GM06990 (cell line): ENCODE data around the gene CBR4.
"Not testable (repeated sequence)": the region's sequence is repeated elsewhere in the genome, so short reads cannot be mapped to it uniquely, and the experiment has no call there.

Experiments used
- DNase-seq: peaks from one replicate; pipeline ENCODE4 v3.0.0-alpha.2; 2011; ENCODE audit not compliant: insufficient read length; ENCODE audit errors: extremely low read depth
- H3K27me3 ChIP-seq: replicated peaks from 2 replicates; pipeline ENCODE4 v1.6.0; 2011; ENCODE audit warnings: low read length; ENCODE audit not compliant: control insufficient read depth, insufficient read depth
- H3K36me3 ChIP-seq: 2 replicates; pipeline ENCODE4 v1.5.1; 2011; ENCODE audit warnings: low read length; ENCODE audit not compliant: control insufficient read depth, insufficient read depth
- H3K4me3 ChIP-seq: replicated peaks from 2 replicates; pipeline ENCODE4 v1.5.1; 2011; ENCODE audit warnings: low read depth, mild to moderate bottlenecking, control low read depth, low read length
- TF ChIP-seq, protein P1 (sequence below): IDR thresholded peaks from 2 replicates; pipeline ENCODE4 v1.5.1; 2011; ENCODE audit warnings: low read length, control low read depth, mild to moderate bottlenecking, inconsistent platforms; ENCODE audit not compliant: insufficient read depth, poor library complexity, severe bottlenecking

The CBR4 gene

DNA sequence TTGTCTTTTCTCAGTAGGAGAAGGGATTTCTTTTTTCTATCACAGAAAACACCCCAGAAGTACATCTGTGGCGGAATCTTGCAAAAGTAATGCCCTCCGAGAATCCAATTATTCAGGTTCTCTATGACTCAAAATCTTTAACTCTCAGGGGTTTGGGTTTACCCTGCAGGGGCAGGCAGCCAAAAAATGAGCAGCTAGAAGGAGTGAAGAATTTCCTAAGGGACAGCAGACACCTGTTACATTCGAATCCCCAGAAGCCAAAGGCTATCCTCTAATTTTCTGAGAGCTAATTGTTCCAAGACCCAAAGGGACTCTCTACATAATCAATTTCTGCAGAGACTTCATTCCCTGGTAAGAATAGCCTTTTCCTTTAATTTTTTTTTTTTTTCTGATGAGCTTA lies 27.5 kb upstream of the CBR4 start:
- TF ChIP-seq, protein P1, sequence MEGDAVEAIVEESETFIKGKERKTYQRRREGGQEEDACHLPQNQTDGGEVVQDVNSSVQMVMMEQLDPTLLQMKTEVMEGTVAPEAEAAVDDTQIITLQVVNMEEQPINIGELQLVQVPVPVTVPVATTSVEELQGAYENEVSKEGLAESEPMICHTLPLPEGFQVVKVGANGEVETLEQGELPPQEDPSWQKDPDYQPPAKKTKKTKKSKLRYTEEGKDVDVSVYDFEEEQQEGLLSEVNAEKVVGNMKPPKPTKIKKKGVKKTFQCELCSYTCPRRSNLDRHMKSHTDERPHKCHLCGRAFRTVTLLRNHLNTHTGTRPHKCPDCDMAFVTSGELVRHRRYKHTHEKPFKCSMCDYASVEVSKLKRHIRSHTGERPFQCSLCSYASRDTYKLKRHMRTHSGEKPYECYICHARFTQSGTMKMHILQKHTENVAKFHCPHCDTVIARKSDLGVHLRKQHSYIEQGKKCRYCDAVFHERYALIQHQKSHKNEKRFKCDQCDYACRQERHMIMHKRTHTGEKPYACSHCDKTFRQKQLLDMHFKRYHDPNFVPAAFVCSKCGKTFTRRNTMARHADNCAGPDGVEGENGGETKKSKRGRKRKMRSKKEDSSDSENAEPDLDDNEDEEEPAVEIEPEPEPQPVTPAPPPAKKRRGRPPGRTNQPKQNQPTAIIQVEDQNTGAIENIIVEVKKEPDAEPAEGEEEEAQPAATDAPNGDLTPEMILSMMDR = no peak
- no peaks in the 10 kb centered on the region for H3K36me3 ChIP-seq
- H3K4me3 ChIP-seq = no peak overlapping the region
- DNase-seq = no peak
- H3K27me3 ChIP-seq = no peaks in the 10 kb centered on the region

DNA sequence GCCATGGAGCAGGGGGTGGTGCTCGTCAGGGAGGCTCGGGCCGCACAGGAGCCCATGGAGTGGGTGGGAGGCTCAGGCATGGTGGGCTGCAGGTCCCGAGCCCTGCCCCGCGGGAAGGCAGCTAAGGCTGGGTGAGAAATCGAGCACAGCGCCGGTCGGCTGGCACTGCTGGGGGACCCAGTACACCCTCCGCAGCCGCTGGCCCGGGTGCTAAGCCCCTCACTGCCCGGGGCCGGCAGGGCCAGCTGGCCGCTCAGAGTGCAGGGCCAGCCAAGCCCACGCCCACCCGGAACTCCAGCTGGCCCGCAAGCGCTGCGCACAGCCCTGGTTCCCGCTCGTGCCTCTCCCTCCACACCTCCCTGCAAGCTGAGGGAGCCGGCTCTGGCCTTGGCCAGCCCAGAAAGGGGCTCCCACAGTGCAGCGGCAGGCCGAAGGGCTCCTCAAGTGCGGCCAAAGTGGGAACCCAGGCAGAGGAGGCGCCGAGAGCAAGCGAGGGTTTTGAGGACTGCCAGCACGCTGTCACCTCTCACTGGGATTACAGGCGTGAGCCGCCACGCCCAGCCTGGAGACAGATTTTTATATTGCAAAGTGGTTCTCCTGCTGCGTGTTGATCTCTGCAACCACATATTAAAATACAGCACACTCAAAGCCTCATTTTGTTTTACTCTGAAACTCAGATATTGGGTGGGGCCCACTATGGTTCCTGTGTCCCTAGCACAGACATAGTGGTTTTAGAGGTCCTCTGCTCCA lies 26.0 kb upstream of the CBR4 start:
- not testable (repeated sequence) for DNase-seq, H3K36me3 ChIP-seq, H3K27me3 ChIP-seq, H3K4me3 ChIP-seq

DNA sequence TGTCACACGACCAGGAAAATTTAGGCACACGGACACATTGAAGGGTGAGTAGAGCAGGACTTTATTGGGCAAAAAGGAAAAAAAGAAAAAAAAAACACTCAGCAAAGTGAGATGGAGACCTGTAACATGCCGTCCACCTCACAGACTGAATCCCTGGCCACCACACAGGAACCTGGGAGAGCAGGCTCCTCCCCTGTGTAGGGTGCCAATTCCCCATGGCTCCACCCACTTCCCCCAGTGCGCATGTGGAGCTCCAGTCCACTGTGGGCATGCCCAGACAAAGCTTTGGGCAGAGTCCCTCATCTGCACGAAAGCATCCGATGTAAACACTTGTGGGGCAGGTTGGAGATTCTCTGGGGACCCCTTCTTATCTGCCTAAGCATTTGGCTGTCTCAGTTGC lies 23.6 kb upstream of the CBR4 start:
- TF ChIP-seq, protein P1 = no peak
- Histone ChIP-seq H3K4me3 (no peak overlapping the region), H3K36me3 (no peaks in the 10 kb centered on the region), H3K27me3 (no peaks in the 10 kb centered on the region)
- DNase-seq = peak; percentile 17

DNA sequence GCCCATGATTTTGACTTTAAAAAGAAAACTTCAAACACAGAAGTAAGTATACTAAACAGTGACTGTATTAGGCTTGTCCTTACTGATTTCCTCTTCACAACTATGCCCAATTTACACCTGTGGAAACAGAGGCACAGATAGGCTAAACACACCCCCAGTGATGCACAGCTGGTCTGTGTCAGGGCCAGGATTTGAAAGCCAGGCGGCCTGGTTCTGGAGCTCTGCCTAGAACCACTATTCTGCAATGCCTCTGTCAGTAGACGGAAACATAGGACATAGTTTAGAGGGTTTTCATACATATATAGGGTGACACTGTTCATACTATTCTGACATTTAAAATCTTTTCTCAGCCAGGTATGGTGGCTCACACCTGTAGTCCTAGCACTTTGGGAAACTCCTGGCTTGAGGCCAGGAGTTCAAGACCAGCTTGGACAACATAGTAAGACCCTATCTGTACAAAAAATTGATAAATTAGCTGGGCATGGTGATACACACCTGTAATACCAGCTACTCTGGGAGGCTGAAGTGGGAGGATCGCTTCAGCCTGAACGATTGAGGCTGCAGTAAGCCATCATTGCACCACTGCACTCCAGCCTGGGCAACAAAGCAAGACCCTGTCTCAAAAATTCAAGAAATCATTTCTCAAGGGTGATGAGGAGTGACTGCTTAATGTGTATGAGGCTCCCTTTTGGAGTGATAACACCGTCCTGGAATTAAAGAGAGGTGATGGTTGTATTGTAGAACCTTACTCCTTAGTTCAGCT lies 23.0 kb upstream of the CBR4 start:
- Histone ChIP-seq H3K27me3 (no peaks in the 10 kb centered on the region), H3K36me3 (no peaks in the 10 kb centered on the region), H3K4me3 (no peak overlapping the region)
- TF ChIP-seq, protein P1 = no peak
- DNase-seq = no peak

DNA sequence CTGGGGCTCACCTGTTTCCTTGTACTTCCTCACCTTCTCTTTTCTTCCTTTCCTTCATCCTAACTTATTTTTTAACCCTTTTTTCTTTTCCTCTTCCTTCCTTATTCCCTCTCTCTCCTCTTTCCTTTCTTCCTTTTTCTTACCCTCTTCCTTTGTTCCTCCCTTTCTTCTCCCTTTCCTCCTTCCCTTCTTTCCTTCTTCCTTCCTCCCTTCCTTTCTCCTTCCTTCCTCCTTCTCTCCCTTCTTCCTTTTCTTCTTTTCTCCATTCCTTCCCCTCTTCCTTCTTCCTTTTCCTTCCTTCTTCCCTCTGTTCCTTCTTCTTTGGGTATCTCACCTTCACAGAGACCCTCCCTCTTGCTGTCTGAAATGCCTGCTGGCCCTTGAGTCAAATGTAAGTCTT lies 22.1 kb upstream of the CBR4 start:
- no peaks in the 10 kb centered on the region for H3K27me3 ChIP-seq
- no peaks in the 10 kb centered on the region for H3K36me3 ChIP-seq
- TF ChIP-seq, protein P1 = no peak
- DNase-seq = no peak
- H3K4me3 ChIP-seq = no peak overlapping the region

DNA sequence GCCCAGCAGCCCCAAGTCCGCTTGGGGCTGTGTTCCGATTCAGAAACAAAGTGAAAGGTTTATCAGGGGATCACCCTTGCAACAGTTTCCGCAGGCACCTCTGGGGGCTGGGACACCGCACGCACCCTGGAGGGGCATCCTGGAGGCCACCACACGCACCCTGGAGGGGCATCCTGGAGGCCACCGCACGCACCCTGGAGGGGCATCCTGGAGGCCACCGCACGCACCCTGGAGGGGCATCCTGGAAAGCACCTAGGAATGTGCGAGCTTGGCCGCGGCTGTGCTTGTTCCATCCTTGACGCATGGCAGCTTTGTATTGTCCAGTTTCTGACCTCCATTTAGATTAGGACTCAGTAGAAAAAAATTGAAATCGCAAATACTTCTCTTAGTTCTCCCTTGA lies 21.3 kb upstream of the CBR4 start:
- no peak for DNase-seq
- TF ChIP-seq, protein P1 = no peak
- H3K36me3 ChIP-seq = no peaks in the 10 kb centered on the region
- no peaks in the 10 kb centered on the region for H3K27me3 ChIP-seq
- H3K4me3 ChIP-seq = no peak overlapping the region
